HG03066 (cell line): ENCODE measurements around the gene CPLX1.
"Not testable (repeated sequence)": the region's sequence is repeated elsewhere in the genome, so short reads cannot be mapped to it uniquely, and the experiment has no call there.

Experiments used
- ATAC-seq: cut with Tn5 transposase; IDR thresholded peaks from one replicate; pipeline ENCODE4 v1.9.1; 2021; ENCODE audit warnings: low read depth; ENCODE audit not compliant: unreplicated experiment

The CPLX1 gene

GRCh38 chr4:780716-781492 is 45.0 kb downstream of the CPLX1 start:
- ATAC-seq: no peak

- not testable (repeated sequence) for ATAC-seq
Observed at GRCh38 chr4:780255-780654, 45.7 kb downstream of the CPLX1 start.

GRCh38 chr4:779555-779954 is 46.4 kb downstream of the CPLX1 start:
- ATAC-seq: no peak

GRCh38 chr4:777520-778262 is 48.2 kb downstream of the CPLX1 start:
- ATAC-seq: no peak

- ATAC-seq: no peak
Observed at GRCh38 chr4:776743-777441, 49.0 kb downstream of the CPLX1 start.

GRCh38 chr4:775485-775884 is 50.4 kb downstream of the CPLX1 start:
- not testable (repeated sequence) for ATAC-seq

- not testable (repeated sequence) for ATAC-seq
Observed at GRCh38 chr4:774419-775092, 51.4 kb downstream of the CPLX1 start.

- ATAC-seq: no peak
Observed at GRCh38 chr4:773214-773613, 52.7 kb downstream of the CPLX1 start.

- no peak for ATAC-seq
Observed at GRCh38 chr4:772776-773175, 53.2 kb downstream of the CPLX1 start.

GRCh38 chr4:772118-772517 is 53.8 kb downstream of the CPLX1 start:
- no peak for ATAC-seq

- no peak for ATAC-seq
Observed at GRCh38 chr4:771464-771863, 54.5 kb downstream of the CPLX1 start.

- ATAC-seq: no peak
Observed at GRCh38 chr4:770022-770421, 55.9 kb downstream of the CPLX1 start.

- ATAC-seq: no peak
Observed at GRCh38 chr4:769511-769910, 56.4 kb downstream of the CPLX1 start.

GRCh38 chr4:768995-769394 is 56.9 kb downstream of the CPLX1 start:
- no peak for ATAC-seq

- ATAC-seq: no peak
Observed at GRCh38 chr4:768076-768475, 57.9 kb downstream of the CPLX1 start.

GRCh38 chr4:766559-767283 is 59.2 kb downstream of the CPLX1 start:
- ATAC-seq: no peak

GRCh38 chr4:766152-766515 is 59.8 kb downstream of the CPLX1 start:
- no peak for ATAC-seq

GRCh38 chr4:764405-765169 is 61.3 kb downstream of the CPLX1 start:
- ATAC-seq: no peak

GRCh38 chr4:763922-764321 is 62.0 kb downstream of the CPLX1 start:
- no peak for ATAC-seq
